ENCODE results near the gene PREX1. TPM values are rescaled to one million over a fixed set of nuclear protein-coding genes. Genes with fewer than 3 reads are reported as not detected.

PREX1 gene
- total RNA-seq, 1 experiment from 2014 or later, result 11.1 TPM

DNA sequence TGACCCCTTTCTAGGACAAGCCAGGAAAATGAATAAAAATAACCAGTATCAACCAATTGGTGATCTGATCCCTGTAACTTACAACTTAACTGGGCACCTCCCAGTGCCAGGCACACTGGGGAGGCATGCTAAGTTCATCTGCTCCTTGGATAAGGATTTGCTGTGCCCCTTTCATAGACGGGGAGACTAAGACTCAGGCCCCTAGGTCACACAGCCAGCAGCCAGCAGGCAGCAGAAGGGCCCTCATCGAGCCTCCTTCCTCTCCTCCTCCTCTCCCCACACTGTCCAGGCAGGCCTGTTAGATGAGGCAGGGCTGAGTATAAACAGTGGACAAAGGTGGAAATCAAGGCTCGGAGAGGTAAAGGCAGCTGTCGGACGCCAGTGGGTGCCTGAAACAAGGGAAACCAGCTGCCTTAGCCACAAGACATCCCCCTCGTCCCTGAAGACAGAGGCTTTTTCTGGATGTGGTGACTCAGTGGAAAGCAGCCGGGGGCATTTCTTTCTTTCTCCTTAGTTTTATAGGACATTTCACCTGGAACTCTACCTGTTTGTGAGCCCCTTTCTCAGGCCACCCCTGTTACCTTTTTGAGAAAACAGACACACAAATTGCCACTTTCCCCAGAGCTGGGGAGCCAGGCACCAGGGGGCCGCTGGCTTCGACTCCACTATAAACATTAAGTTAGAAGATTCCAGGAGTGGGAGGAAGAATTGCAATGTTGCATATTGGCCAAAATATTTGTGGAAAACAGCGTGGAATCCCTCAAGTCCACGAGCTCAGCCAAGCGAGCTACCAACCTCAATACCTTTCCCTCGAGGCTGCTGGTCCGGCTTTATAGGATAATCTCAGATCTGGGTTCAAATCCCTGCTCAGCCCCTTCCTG is 166.0 kb downstream of the PREX1 start:
- no peak for DNase-seq (ENCODE audit: low read depth)

- no peak for DNase-seq (ENCODE audit: low read depth)
Observed at GRCh38 chr20:48660788-48661187, 167.0 kb downstream of the PREX1 start.

GRCh38 chr20:48659858-48660257 is 167.9 kb downstream of the PREX1 start:
- no peak for DNase-seq (ENCODE audit: low read depth)

- DNase-seq (ENCODE audit: low read depth), result no peak
Observed at GRCh38 chr20:48658505-48658904, 169.3 kb downstream of the PREX1 start.

DNA sequence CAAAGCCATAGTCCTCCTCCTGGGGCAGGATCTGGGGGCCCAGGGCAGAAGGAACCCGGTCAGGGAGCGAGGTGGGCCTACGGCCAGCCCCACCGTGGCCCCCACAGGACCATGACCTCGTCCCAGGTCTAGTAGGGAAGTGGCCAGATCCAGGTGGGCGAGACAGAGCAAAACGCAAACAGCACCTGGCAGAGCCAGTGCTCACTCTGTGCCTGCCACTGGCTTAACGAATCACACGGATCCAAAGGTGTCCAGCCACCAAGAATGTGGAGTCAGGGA is 169.7 kb downstream of the PREX1 start:
- DNase-seq (ENCODE audit: low read depth), result no peak

DNA sequence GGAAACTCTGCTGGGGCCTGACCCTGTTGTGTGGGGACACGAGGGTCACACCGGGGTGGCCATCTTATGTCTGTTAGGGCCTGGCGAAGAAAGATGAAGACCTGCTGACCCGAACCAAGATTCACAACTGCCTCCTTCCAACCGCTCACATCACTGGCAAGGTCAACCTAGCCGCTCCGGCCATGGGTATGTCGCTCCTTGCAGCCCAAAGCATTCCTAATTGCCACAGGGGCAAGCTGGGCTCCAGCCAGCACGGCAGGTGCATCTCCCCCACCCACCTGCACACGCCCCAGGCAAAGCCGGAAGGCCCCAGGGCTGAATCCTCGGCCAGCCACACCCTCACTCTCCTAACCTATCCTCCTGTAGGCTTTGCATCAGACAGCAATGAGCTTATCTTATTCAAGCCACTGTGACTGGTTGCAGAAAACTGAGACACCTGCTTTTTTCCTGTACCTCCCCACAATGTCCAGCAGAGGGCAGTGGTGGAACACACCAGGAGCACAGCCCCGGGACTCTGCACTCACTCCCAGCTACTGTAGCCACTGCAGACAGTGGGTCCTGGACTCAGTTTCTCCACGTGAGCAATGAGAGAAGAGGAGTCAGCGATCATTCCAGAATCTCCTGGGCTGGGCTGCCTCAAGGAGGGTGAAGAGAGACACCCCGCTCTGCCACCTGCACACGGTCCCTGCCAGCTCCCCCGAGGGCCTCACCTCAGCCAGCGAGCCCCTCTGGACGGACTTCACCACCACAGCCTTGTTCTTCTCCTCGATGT is 170.2 kb downstream of the PREX1 start:
- peak; percentile 73 for DNase-seq (ENCODE audit: low read depth)

GRCh38 chr20:48656661-48657211 is 171.1 kb downstream of the PREX1 start:
- DNase-seq (ENCODE audit: low read depth), result peak; percentile 33

DNA sequence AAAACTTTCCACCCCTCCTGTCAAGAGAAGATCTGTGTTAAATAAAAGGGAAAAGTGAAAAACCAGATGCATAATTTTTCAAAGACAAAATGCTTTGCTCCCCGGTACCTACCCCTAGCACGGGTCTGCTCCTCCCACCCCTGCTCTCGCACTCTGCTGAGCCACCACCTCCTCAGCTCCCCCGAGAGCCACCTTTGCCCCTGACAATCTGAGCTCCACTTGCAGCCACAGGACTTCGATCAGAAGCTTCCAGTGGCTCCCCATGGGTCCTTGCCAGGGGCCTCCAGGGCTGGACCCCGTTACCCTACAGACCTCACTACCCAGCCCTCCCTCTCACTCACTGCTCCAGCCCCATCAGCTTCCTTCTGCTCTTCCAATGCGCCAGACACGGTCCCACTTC is 171.7 kb downstream of the PREX1 start:
- DNase-seq (ENCODE audit: low read depth), result no peak

DNA sequence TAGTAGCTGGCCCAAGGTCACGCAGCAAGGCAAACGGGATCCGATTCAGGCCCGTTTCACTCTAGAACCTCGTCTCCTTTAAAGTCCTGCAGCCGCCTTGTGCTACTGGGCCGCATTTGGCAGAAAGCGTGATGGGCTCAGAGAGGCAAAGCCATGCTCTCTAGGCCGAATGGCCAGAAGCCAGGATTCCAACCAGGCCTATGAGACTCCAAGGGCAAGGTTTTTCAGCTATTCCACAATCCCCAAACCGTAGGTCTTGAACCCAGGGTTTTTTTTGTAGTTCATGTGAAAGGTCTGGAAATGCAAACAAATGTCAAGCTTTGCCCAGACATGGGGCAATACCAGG is 174.1 kb downstream of the PREX1 start:
- DNase-seq (ENCODE audit: low read depth), result no peak

DNA sequence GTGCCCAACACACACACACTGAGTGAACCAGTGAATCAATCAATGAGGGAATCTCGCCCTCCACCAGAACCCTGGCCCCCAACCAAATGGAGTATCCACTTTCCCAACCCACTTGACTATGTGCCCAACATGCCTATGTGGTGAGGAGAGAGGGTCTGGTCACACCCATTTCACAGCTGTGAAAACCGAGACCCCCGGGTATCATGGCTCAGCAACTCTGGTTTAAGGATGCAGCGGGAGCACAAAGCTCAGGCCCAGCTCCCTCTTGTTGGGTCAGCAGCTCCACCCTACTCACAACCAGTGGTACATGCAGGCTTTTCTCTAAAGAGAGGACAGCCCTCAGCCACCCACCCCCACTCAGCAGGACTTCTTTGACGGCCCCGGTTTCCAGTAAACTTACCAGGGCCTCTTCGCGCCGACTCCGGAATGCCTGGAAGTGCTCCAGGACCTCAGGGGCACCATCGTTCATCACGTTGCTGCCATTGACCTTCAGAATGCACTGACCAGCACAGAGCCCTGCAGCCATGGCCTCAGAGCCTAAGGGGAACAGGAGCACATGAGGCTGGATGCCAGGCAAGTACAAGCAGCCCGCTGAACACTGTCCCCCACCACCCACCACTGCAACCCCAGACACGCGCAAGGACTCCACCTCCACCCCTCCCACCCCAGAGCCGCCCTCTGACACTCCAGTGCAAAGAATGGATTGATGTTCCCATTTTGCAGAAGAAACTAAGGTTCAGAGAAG is 174.7 kb downstream of the PREX1 start:
- no peak for DNase-seq (ENCODE audit: low read depth)

DNA sequence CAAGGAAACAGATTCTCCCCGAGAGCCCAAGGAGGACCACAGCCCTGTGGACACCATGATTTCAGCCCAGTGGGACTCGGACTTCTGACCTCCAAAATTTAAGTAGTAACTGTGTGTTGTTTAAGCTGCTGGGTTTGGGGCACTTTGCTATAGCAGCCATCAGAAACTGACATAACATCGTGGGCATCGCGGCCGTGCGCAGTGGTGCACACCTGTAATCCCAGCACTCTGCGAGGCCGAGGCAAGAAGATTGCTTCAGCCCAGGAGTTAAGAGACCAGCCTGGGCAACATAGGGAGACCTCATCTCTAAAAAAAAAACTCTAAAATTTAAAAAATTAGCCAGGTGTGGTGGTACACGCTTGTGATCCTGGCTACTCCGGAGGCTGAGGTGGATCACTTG is 175.8 kb downstream of the PREX1 start:
- no peak for DNase-seq (ENCODE audit: low read depth)

GRCh38 chr20:48651271-48651670 is 176.5 kb downstream of the PREX1 start:
- no peak for DNase-seq (ENCODE audit: low read depth)

DNA sequence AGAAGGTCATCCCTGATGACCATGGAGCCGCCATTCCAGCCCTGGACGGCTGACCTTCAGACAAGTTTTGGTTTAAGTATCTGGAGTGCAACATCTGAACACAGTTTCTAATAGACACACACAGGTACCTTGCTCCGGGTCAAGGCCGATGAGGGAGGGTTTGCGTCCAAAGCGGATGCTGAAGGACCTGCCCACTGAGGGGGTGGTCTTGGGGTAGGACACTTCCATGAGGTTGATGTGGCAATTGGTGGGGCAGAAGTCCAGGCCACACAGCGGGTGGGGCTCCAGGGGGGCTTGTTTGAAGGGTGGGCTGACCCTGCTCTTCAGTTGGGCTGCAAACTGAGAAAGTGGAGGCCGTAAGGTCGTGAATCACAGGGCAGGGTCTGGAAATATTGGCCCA is 177.9 kb downstream of the PREX1 start:
- DNase-seq (ENCODE audit: low read depth), result no peak

- no peak for DNase-seq (ENCODE audit: low read depth)
Observed at GRCh38 chr20:48649104-48649626, 178.6 kb downstream of the PREX1 start.

DNA sequence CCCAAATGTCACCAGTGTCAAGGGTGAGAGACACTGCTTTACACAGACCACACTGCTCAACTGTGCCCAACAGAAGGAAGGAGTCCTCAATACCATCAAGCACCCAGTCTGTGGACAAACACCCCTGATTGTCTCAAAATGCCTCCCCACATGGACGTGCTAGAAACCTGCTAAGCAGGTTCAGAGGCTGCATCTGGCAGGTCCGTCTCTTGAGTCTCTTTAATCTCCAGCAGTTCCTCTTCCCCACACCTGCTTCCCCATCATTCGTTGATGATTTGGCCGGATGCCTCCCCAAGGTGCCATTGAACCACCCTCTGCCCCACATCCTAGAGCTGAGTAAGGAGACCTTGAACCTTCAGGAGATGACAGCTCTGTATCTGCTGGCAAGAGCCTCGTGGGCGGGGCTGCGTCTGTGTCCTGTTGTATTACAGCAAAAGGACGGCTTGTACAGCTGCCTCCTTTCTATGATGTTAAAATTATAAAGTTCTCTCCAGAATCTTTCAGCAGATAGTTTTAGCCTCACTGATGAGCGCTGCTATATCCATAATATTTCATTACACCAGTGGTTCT is 179.2 kb downstream of the PREX1 start:
- no peak for DNase-seq (ENCODE audit: low read depth)

GRCh38 chr20:48647858-48648257 is 179.9 kb downstream of the PREX1 start:
- no peak for DNase-seq (ENCODE audit: low read depth)

- DNase-seq (ENCODE audit: low read depth), result no peak
Observed at GRCh38 chr20:48645666-48646065, 182.1 kb downstream of the PREX1 start.

DNA sequence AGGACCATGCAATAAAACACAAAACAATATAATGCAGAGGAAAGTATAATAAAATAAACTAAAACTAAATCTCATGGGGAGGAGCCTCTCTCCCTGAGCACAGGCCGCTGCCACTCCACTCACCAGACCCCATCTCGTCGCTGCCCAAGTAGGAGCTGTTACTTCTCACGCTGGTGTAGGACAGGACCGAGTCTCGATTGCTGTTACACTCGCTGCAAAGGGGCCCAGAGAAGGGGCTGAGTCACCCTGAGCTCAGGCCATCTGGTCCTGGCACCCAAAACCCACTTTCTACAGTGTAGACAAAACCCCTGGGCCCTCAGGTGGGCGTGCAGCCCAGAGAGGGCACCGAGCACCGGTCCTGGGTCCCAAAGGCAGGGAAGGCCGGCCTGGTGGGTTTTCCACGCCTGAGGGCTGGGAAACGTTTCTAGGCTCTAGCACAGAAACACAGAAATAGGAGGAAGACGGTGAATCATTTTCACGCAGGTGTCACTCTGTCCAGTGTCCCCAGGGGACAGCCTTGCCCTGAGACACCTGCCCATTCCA is 183.4 kb downstream of the PREX1 start:
- DNase-seq (ENCODE audit: low read depth), result no peak

DNA sequence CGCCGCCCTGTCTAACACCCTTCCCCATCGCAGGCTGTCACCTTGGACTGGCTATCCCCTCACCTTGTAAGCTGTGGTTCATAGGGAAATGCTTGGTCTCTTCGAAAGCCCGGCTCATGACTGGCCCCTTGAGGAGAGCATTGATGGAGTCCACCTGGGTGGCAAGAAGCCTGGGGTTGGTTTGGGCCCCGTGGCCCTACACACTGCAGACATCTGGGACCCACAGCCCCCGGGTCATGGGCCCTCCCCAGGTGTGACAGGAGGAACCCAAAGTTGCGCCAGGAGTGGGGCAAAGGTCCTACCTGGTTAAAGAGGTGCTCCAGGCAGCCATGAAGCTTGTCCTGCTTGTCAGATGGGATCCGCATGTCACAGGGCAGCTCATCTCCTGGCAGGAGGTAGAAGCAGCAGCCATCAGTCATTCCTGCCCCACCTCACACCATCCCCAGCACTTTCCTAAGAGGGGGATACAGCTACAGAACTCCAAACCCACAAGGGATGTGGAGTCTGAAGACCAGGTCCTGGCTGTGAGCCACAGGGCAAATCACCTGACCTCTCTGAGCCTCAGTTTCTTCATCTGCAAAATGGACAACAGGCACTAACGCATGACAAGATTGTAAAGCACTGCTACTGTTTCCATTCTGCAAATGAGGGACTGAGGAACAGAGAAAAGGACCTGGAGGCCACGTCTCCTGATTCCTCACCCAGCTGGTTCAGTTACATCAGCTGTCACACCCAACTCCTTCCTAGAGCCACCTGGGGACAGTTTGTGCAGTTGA is 185.5 kb downstream of the PREX1 start:
- DNase-seq (ENCODE audit: low read depth), result no peak

- DNase-seq (ENCODE audit: low read depth), result no peak
Observed at GRCh38 chr20:48640871-48641270, 186.9 kb downstream of the PREX1 start.

DNA sequence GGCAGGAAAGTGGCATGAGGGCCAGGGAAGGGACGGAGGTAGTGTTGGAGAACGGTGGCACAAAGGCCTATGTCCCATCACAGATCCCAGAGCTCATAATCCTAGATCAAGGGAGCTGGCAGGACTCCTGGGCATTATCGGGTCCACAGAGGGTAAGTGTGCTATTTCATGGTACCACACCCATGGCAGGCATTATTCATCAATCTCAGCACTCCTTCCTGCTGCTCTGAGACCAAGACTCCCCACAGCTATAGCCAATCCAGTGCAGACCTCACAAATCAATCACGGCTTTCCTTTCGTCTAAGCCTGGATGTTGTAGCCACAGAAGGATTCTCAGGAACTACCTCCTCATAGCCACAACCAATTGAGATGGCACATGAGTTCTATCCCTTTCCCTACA is 187.9 kb downstream of the PREX1 start:
- DNase-seq (ENCODE audit: low read depth), result no peak
